Measurements from ENCODE around the gene TMEM220. TPM values are rescaled to one million over a fixed set of nuclear protein-coding genes. Genes with fewer than 3 reads are reported as not detected.
A peak's percentile ranks its signal among the peaks of the same experiment; 100 is the strongest.

The TMEM220 gene
- total RNA-seq = 3.2 and 3.3 TPM in 2 replicates

- peak within 1 kb of the TSS; percentile 66 for H3K27ac ChIP-seq (ENCODE audit: low read depth, low read length)
- H3K4me3 ChIP-seq (ENCODE audit: insufficient read depth, low read length) = peak within 1 kb of the TSS; percentile 84
- peak within 1 kb of the TSS; percentile 91 for H2AFZ ChIP-seq (ENCODE audit: low read length)
- H3K27me3 ChIP-seq (ENCODE audit: insufficient read depth, low read length) = no peaks in the 10 kb centered on the region
- H3K79me2 ChIP-seq (ENCODE audit: insufficient read depth, low read length) = no peaks in the 10 kb centered on the region
- H3K4me1 ChIP-seq (ENCODE audit: insufficient read depth, low read length) = peaks cover 6% of the 10 kb centered on the region
- TF ChIP-seq, protein P1, sequence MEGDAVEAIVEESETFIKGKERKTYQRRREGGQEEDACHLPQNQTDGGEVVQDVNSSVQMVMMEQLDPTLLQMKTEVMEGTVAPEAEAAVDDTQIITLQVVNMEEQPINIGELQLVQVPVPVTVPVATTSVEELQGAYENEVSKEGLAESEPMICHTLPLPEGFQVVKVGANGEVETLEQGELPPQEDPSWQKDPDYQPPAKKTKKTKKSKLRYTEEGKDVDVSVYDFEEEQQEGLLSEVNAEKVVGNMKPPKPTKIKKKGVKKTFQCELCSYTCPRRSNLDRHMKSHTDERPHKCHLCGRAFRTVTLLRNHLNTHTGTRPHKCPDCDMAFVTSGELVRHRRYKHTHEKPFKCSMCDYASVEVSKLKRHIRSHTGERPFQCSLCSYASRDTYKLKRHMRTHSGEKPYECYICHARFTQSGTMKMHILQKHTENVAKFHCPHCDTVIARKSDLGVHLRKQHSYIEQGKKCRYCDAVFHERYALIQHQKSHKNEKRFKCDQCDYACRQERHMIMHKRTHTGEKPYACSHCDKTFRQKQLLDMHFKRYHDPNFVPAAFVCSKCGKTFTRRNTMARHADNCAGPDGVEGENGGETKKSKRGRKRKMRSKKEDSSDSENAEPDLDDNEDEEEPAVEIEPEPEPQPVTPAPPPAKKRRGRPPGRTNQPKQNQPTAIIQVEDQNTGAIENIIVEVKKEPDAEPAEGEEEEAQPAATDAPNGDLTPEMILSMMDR (IDR thresholded peaks at IDR 0.05; ENCODE audit: extremely low read depth, low read depth, low read length) = no peak
- H3K9me3 ChIP-seq (ENCODE audit: low read depth, low read length) = no peaks in the 10 kb centered on the region
- H3K4me2 ChIP-seq (ENCODE audit: insufficient read depth, low read length) = peak within 1 kb of the TSS; percentile 74
- no peaks in the 10 kb centered on the region for H4K20me1 ChIP-seq (ENCODE audit: insufficient read depth, low read length)
- peaks cover 5% of the 10 kb centered on the region for H3K36me3 ChIP-seq (ENCODE audit: insufficient read depth, low read length)
- DNase-seq (ENCODE audit: insufficient read length, low spot score, missing footprints) = peak; percentile 91
Measured at GRCh38 chr17:10729334-10730193, at the start of gene TMEM220. Gene TMEM220 (minus strand): TSS chr17:10730023. CDS start chr17:10729851, 172 bp downstream.

GRCh38 chr17:10779609-10780008 is 49.8 kb upstream of the TMEM220 start:
- H3K4me2 ChIP-seq (ENCODE audit: insufficient read depth, low read length) = no peak overlapping the region
- no peaks in the 10 kb centered on the region for H3K27me3 ChIP-seq (ENCODE audit: insufficient read depth, low read length)
- no peak overlapping the region for H3K27ac ChIP-seq (ENCODE audit: low read depth, low read length)
- H3K36me3 ChIP-seq (ENCODE audit: insufficient read depth, low read length) = no peaks in the 10 kb centered on the region
- H4K20me1 ChIP-seq (ENCODE audit: insufficient read depth, low read length) = no peaks in the 10 kb centered on the region
- H2AFZ ChIP-seq (ENCODE audit: low read length) = no peak overlapping the region
- no peaks in the 10 kb centered on the region for H3K9me3 ChIP-seq (ENCODE audit: low read depth, low read length)
- no peaks in the 10 kb centered on the region for H3K79me2 ChIP-seq (ENCODE audit: insufficient read depth, low read length)
- no peaks in the 10 kb centered on the region for H3K4me1 ChIP-seq (ENCODE audit: insufficient read depth, low read length)
- DNase-seq (ENCODE audit: insufficient read length, low spot score, missing footprints) = no peak
- H3K4me3 ChIP-seq (ENCODE audit: insufficient read depth, low read length) = no peak overlapping the region
- TF ChIP-seq, protein P1 (IDR thresholded peaks at IDR 0.05; ENCODE audit: extremely low read depth, low read depth, low read length) = no peak

DNA sequence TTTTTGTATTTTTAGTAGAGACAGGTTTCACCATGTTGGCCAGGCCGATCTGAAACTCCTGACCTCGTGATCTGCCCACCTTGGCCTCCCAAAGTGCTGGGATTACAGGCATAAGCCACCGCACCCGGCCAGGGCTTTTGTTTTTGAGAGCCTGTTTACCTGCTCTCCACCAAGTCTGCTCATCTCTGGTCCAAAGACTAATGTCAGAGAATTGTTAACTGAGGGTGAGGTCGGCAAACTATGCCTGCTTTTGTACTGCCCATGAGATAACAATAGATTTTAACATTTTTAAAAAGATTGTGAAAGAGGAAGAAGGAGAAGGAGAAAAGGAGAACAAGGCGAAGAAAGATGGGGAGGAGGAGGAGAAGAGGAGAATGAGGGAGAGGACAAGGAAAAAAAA is 48.1 kb upstream of the TMEM220 start:
- no peaks in the 10 kb centered on the region for H3K79me2 ChIP-seq (ENCODE audit: insufficient read depth, low read length)
- no peaks in the 10 kb centered on the region for H3K9me3 ChIP-seq (ENCODE audit: low read depth, low read length)
- H3K27me3 ChIP-seq (ENCODE audit: insufficient read depth, low read length) = no peaks in the 10 kb centered on the region
- H3K4me3 ChIP-seq (ENCODE audit: insufficient read depth, low read length) = no peak overlapping the region
- no peaks in the 10 kb centered on the region for H3K4me1 ChIP-seq (ENCODE audit: insufficient read depth, low read length)
- no peak for DNase-seq (ENCODE audit: insufficient read length, low spot score, missing footprints)
- H2AFZ ChIP-seq (ENCODE audit: low read length) = no peak overlapping the region
- TF ChIP-seq, protein P1 (IDR thresholded peaks at IDR 0.05; ENCODE audit: extremely low read depth, low read depth, low read length) = no peak
- no peaks in the 10 kb centered on the region for H4K20me1 ChIP-seq (ENCODE audit: insufficient read depth, low read length)
- no peak overlapping the region for H3K27ac ChIP-seq (ENCODE audit: low read depth, low read length)
- H3K4me2 ChIP-seq (ENCODE audit: insufficient read depth, low read length) = no peak overlapping the region
- no peaks in the 10 kb centered on the region for H3K36me3 ChIP-seq (ENCODE audit: insufficient read depth, low read length)

GRCh38 chr17:10777131-10777807 is 47.4 kb upstream of the TMEM220 start:
- H3K79me2 ChIP-seq (ENCODE audit: insufficient read depth, low read length) = no peaks in the 10 kb centered on the region
- H3K36me3 ChIP-seq (ENCODE audit: insufficient read depth, low read length) = no peaks in the 10 kb centered on the region
- no peak for DNase-seq (ENCODE audit: insufficient read length, low spot score, missing footprints)
- TF ChIP-seq, protein P1 (IDR thresholded peaks at IDR 0.05; ENCODE audit: extremely low read depth, low read depth, low read length) = no peak
- no peak overlapping the region for H2AFZ ChIP-seq (ENCODE audit: low read length)
- H3K4me1 ChIP-seq (ENCODE audit: insufficient read depth, low read length) = no peaks in the 10 kb centered on the region
- no peak overlapping the region for H3K27ac ChIP-seq (ENCODE audit: low read depth, low read length)
- H3K4me3 ChIP-seq (ENCODE audit: insufficient read depth, low read length) = no peak overlapping the region
- H3K4me2 ChIP-seq (ENCODE audit: insufficient read depth, low read length) = no peak overlapping the region
- H3K9me3 ChIP-seq (ENCODE audit: low read depth, low read length) = no peaks in the 10 kb centered on the region
- H4K20me1 ChIP-seq (ENCODE audit: insufficient read depth, low read length) = no peaks in the 10 kb centered on the region
- H3K27me3 ChIP-seq (ENCODE audit: insufficient read depth, low read length) = no peaks in the 10 kb centered on the region
